ENCODE data around the gene TBCCD1. TPM values are rescaled to one million over a fixed set of nuclear protein-coding genes. Genes with fewer than 3 reads are reported as not detected.
A peak's percentile ranks its signal among the peaks of the same experiment; 100 is the strongest.

Gene TBCCD1
- total RNA-seq, 1 donor = 15.6 TPM

DNA sequence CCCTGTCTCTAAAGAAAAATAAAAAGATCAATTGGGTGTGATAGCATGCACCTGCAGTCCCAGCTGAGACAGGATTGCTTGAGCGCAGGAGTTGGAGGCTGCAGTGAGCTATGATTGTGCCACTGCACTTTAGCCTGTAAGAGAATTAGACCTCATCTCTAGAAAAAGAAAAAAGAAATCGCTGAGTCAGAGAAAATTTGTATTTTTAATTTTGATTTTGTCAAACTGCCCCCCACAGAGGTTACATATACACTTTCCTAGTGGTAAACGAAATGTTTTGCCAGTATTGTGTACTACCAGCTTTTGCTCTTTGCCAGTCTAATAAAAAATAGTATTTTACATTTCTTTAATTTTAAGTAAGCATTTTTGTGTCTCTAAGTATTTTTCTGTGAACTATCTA lies 17.6 kb downstream of the TBCCD1 start:
- H3K27me3 ChIP-seq (ENCODE audit: insufficient read depth, low read length) = no peaks in the 10 kb centered on the region
- H4K20me1 ChIP-seq (ENCODE audit: insufficient read depth, low read length) = no peaks in the 10 kb centered on the region
- no peak overlapping the region for H3K4me2 ChIP-seq (ENCODE audit: insufficient read depth, low read length)
- no peaks in the 10 kb centered on the region for H3K4me1 ChIP-seq (ENCODE audit: insufficient read depth, low read length)
- TF ChIP-seq, protein P1, sequence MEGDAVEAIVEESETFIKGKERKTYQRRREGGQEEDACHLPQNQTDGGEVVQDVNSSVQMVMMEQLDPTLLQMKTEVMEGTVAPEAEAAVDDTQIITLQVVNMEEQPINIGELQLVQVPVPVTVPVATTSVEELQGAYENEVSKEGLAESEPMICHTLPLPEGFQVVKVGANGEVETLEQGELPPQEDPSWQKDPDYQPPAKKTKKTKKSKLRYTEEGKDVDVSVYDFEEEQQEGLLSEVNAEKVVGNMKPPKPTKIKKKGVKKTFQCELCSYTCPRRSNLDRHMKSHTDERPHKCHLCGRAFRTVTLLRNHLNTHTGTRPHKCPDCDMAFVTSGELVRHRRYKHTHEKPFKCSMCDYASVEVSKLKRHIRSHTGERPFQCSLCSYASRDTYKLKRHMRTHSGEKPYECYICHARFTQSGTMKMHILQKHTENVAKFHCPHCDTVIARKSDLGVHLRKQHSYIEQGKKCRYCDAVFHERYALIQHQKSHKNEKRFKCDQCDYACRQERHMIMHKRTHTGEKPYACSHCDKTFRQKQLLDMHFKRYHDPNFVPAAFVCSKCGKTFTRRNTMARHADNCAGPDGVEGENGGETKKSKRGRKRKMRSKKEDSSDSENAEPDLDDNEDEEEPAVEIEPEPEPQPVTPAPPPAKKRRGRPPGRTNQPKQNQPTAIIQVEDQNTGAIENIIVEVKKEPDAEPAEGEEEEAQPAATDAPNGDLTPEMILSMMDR (IDR thresholded peaks at IDR 0.05; ENCODE audit: extremely low read depth, low read depth, low read length) = no peak
- no peak overlapping the region for H2AFZ ChIP-seq (ENCODE audit: low read length)
- no peak overlapping the region for H3K27ac ChIP-seq (ENCODE audit: low read depth, low read length)
- peaks cover 29% of the 10 kb centered on the region for H3K36me3 ChIP-seq (ENCODE audit: insufficient read depth, low read length)
- no peaks in the 10 kb centered on the region for H3K9me3 ChIP-seq (ENCODE audit: low read depth, low read length)
- H3K79me2 ChIP-seq (ENCODE audit: insufficient read depth, low read length) = no peaks in the 10 kb centered on the region
- no peak for DNase-seq (ENCODE audit: insufficient read length, low spot score, missing footprints)
- H3K4me3 ChIP-seq (ENCODE audit: insufficient read depth, low read length) = no peak overlapping the region

DNA sequence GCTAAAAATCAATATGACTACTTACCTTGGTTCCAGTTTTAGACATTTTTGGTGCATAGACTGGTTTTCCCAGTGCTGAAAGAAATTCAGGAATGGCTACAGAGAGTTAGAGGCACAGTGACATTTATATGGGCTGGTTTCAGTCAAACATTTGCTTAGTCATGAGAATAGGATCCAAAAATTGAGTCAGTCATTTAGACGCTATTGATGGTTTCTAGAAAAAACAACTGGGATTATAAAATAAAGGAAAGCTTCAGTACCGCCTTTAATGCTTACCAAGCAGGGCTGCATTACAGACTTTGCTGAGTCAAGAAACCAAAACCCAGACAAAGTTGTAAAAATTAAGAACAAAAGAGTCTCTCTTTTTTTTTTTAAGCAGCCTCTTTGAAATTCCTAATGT lies 22.9 kb downstream of the TBCCD1 start, which contains the start of gene CRYGS:
CRYGS (minus strand) TSS at position 100 of the 400 bp plus-strand sequence; CDS start at position 46, 54 bp downstream.
- Histone ChIP-seq H3K36me3 (ENCODE audit: insufficient read depth, low read length) (peaks cover 5% of the 10 kb centered on the region), H3K4me2 (ENCODE audit: insufficient read depth, low read length) (no peak within 1 kb of the TSS), H3K27ac (ENCODE audit: low read depth, low read length) (peak within 1 kb of the TSS; percentile 4), H2AFZ (ENCODE audit: low read length) (no peak within 1 kb of the TSS), H3K4me1 (ENCODE audit: insufficient read depth, low read length) (peaks cover 19% of the 10 kb centered on the region), H3K27me3 (ENCODE audit: insufficient read depth, low read length) (no peaks in the 10 kb centered on the region), H4K20me1 (ENCODE audit: insufficient read depth, low read length) (no peaks in the 10 kb centered on the region), H3K9me3 (ENCODE audit: low read depth, low read length) (no peaks in the 10 kb centered on the region), H3K4me3 (ENCODE audit: insufficient read depth, low read length) (no peak within 1 kb of the TSS), H3K79me2 (ENCODE audit: insufficient read depth, low read length) (no peaks in the 10 kb centered on the region)
- DNase-seq (ENCODE audit: insufficient read length, low spot score, missing footprints) = peak; percentile 68
- TF ChIP-seq, protein P1 (IDR thresholded peaks at IDR 0.05; ENCODE audit: extremely low read depth, low read depth, low read length) = no peak

DNA sequence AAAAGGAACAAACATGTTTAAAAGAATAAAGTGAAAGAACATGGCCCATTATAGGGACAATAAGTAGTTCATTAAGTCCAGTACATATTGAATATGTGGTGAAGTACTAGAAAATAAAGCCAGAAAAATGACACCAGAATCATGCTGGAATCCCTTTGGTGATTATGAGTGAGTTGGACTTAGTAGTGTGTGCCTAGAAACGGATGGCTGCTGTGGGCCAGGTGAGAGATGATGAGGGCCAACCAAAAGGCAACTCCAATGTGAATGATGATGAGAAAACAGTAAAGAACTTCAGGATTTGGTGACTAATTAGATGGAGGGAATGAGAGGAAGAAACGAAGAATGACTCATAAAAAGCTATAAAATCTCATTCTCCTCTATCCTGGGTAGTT lies 26.3 kb downstream of the TBCCD1 start:
- Histone ChIP-seq H2AFZ (ENCODE audit: low read length) (no peak overlapping the region), H3K36me3 (ENCODE audit: insufficient read depth, low read length) (no peaks in the 10 kb centered on the region), H3K9me3 (ENCODE audit: low read depth, low read length) (no peaks in the 10 kb centered on the region), H3K27ac (ENCODE audit: low read depth, low read length) (no peak overlapping the region), H3K4me1 (ENCODE audit: insufficient read depth, low read length) (peaks cover 30% of the 10 kb centered on the region), H4K20me1 (ENCODE audit: insufficient read depth, low read length) (no peaks in the 10 kb centered on the region), H3K4me2 (ENCODE audit: insufficient read depth, low read length) (peak overlapping the region; percentile 52), H3K79me2 (ENCODE audit: insufficient read depth, low read length) (no peaks in the 10 kb centered on the region), H3K4me3 (ENCODE audit: insufficient read depth, low read length) (no peak overlapping the region), H3K27me3 (ENCODE audit: insufficient read depth, low read length) (no peaks in the 10 kb centered on the region)
- TF ChIP-seq, protein P1 (IDR thresholded peaks at IDR 0.05; ENCODE audit: extremely low read depth, low read depth, low read length) = no peak
- DNase-seq (ENCODE audit: insufficient read length, low spot score, missing footprints) = no peak

DNA sequence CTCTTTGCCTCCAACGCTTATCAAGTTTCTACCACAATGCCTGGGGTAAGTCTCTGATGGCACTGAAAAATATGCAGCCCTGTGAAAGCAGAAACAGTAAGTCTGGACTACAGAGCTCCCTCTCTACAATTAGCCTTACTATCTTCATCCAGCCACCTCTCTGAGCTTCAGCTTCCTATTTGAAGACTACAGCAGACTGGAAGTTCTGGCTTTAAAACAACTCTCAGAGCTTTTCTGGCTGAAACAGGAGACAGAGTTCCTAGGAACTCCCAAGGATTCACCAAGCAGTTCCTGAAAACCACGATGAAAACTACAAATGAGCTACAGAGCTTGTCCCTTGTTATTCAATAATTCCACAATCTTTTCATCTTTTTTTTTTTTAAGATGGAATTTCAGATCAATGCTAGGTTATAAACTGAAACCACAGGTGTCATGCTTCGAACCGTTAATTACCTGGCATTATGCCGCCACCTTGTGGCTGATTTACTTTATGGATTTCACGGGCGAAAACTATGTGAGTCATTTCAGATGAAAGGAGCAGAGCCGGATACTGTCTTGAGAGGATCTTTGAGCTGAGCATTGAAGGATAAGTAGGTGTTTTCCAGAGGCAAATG lies 26.8 kb downstream of the TBCCD1 start:
- no peak overlapping the region for H2AFZ ChIP-seq (ENCODE audit: low read length)
- H3K36me3 ChIP-seq (ENCODE audit: insufficient read depth, low read length) = no peaks in the 10 kb centered on the region
- no peaks in the 10 kb centered on the region for H3K27me3 ChIP-seq (ENCODE audit: insufficient read depth, low read length)
- peaks cover 30% of the 10 kb centered on the region for H3K4me1 ChIP-seq (ENCODE audit: insufficient read depth, low read length)
- H3K9me3 ChIP-seq (ENCODE audit: low read depth, low read length) = no peaks in the 10 kb centered on the region
- no peaks in the 10 kb centered on the region for H3K79me2 ChIP-seq (ENCODE audit: insufficient read depth, low read length)
- no peak overlapping the region for H3K27ac ChIP-seq (ENCODE audit: low read depth, low read length)
- TF ChIP-seq, protein P1 (IDR thresholded peaks at IDR 0.05; ENCODE audit: extremely low read depth, low read depth, low read length) = peak; percentile 80
- DNase-seq (ENCODE audit: insufficient read length, low spot score, missing footprints) = no peak
- H3K4me2 ChIP-seq (ENCODE audit: insufficient read depth, low read length) = peak overlapping the region; percentile 52
- H3K4me3 ChIP-seq (ENCODE audit: insufficient read depth, low read length) = no peak overlapping the region
- H4K20me1 ChIP-seq (ENCODE audit: insufficient read depth, low read length) = no peaks in the 10 kb centered on the region
